LHCN-M2 (cell line): Measurements from ENCODE around the gene SUSD4. TPM values are rescaled to one million over a fixed set of nuclear protein-coding genes. Genes with fewer than 3 reads are reported as not detected.

ENCODE experiments used
- DNase-seq: peaks from one replicate; pipeline ENCODE4 v3.0.0-alpha.2; 2012; ENCODE audit warnings: low read depth
- total RNA-seq: library from RNA; depleted of rRNA; stranded (reverse); fragments of >200 nt; gene quantifications from 2 replicates; pipeline ENCODE4 v1.2.3, GENCODE V29; 2014

The SUSD4 gene
- total RNA-seq, 1 experiment from 2014 or later: 0.92 TPM

- no peak for DNase-seq
These were observed 34.1 kb downstream of the SUSD4 start for GRCh38 chr1:223329664-223330415.

DNA sequence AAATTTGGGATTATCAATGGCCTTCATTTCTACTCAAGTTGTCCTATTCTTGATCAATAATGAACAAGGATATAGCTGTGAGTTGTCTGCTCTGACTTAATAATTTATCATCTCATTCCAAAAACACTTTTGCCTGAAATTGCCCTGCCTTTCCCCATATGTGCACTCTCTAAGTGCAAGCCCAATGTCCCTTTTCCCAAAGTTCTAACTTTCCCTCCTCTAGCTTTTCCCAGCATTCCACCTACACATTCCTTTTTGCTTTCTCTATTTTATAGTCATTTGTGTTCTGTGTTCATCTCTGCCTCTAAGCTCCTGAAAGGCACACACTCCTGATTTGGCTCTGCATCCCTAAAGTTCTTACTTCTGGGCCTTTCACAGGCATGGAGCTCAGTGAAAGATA lies 34.7 kb downstream of the SUSD4 start:
- DNase-seq: no peak

DNA sequence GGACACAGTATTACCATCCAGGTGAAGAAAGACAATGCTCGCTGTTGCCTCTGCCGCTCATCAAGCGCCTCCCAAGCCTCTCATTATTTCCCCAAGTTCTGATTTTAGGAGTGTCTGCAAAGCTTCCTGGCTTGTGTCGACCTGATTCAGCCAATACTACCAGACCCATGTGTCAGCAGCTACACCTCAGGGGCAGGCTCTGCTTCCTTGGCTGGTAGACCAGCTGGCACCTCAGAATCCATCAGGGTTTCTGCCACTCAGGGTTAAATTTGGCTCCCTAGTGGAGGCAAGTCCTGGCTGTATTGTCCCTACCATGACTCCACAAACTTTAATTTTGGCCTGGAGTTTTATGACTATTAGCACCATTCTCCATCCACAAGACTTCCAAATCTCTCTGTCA lies 35.4 kb downstream of the SUSD4 start:
- DNase-seq: no peak

- DNase-seq: peak; percentile 16
These were observed 37.2 kb downstream of the SUSD4 start for GRCh38 chr1:223326776-223327175.

GRCh38 chr1:223323491-223324484 lies 40.2 kb downstream of the SUSD4 start:
- no peak for DNase-seq

- DNase-seq: no peak
These were observed 41.1 kb downstream of the SUSD4 start for GRCh38 chr1:223322868-223323267.

- DNase-seq: no peak
These were observed 43.0 kb downstream of the SUSD4 start for GRCh38 chr1:223320959-223321358.

GRCh38 chr1:223319905-223320580 lies 43.9 kb downstream of the SUSD4 start:
- no peak for DNase-seq

- no peak for DNase-seq
These were observed 44.6 kb downstream of the SUSD4 start for GRCh38 chr1:223319398-223319797.

- no peak for DNase-seq
These were observed 47.9 kb downstream of the SUSD4 start for GRCh38 chr1:223316082-223316481.

DNA sequence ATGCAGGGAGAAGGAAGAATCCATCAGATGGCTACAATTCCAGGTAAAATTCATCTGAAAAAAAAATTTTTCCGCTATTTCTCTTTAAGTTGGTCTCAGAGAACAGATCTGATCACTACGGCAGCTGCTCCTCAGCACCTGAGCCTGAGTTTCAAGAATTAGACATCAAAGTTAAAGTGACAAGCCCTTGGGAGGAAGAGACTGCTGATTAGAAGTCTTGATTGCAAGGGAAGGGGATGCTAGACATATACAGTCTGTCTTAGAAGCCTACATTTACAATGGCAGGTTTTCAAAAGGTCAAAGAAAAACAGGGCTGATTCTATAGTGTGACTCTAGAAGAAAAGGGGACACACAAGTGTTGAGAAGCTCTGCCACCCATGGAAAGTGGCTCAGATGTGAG lies 48.3 kb downstream of the SUSD4 start:
- DNase-seq: no peak

GRCh38 chr1:223313415-223313754 lies 50.6 kb downstream of the SUSD4 start:
- no peak for DNase-seq

DNA sequence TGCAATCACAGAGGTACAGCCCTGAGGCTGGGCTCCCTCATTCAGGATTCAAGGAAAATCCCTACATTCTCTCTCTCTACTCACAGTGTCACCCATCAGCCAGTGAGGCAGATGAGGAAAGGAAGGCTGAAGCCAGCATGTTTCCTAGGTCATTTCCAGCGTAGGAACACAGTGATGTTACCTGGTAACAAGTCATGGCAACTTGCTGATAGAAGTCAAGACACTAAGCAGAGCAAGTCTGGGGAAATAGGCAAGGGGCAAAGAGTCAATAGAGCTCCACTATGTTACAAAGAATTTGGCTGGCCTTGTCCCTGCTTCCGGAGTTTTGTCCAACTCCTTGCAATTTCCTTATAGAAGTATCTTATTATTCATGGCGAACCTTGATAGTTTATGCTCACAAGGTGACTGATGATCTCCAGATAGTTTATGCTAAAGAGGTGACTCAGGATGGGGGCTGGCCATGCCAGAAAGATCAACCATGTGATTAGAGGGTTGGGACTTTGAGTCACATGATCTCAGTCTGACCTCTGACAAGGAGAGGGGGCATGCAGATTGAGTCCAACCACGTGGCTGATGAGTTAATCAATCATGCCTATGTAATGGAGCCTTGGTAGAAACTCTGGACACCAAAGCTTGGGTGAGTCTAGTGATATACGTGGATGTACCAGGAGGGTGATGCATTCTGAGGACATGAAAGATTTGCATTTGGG lies 51.1 kb downstream of the SUSD4 start:
- no peak for DNase-seq

GRCh38 chr1:223312273-223312672 lies 51.7 kb downstream of the SUSD4 start:
- no peak for DNase-seq

- no peak for DNase-seq
These were observed 52.1 kb downstream of the SUSD4 start for GRCh38 chr1:223311826-223312225.

- DNase-seq: no peak
These were observed 55.8 kb downstream of the SUSD4 start for GRCh38 chr1:223308136-223308535.

- no peak for DNase-seq
These were observed 56.4 kb downstream of the SUSD4 start for GRCh38 chr1:223307544-223307943.

- DNase-seq: peak; percentile 39
These were observed 59.0 kb downstream of the SUSD4 start for GRCh38 chr1:223304931-223305330.

GRCh38 chr1:223301371-223301770 lies 62.6 kb downstream of the SUSD4 start:
- no peak for DNase-seq

DNA sequence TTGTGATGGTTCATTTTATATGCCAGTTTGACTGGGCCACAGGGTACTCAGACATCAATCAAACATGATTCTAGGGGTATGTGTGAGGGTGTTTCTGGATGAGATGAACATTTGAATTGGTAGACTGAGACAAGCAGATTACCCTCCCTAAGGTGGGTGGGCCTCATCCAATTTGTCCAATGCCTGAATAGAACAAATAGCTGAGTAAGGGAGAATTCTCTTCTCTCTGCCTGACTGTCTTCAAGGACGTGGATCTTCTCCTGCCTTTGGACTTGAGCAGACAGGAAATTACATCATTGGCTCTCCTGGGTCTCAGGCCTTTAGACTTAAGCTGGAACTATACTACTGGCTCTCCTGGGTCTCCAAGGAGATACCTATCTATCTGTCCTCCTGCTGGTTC lies 64.4 kb downstream of the SUSD4 start:
- no peak for DNase-seq

GRCh38 chr1:223298701-223299100 lies 65.3 kb downstream of the SUSD4 start:
- DNase-seq: no peak

- DNase-seq: no peak
These were observed 66.2 kb downstream of the SUSD4 start for GRCh38 chr1:223297800-223298199.
